GM21423 (cell line): Measurements from ENCODE around the gene ARID1B.

ENCODE experiments used
- ATAC-seq: cut with Tn5 transposase; IDR thresholded peaks from one replicate; pipeline ENCODE4 v1.9.1; 2021; ENCODE audit warnings: mild to moderate bottlenecking, moderate library complexity; ENCODE audit not compliant: unreplicated experiment

ARID1B gene

GRCh38 chr6:156850353-156850752 lies 73.2 kb downstream of the ARID1B start:
- ATAC-seq, result no peak

DNA sequence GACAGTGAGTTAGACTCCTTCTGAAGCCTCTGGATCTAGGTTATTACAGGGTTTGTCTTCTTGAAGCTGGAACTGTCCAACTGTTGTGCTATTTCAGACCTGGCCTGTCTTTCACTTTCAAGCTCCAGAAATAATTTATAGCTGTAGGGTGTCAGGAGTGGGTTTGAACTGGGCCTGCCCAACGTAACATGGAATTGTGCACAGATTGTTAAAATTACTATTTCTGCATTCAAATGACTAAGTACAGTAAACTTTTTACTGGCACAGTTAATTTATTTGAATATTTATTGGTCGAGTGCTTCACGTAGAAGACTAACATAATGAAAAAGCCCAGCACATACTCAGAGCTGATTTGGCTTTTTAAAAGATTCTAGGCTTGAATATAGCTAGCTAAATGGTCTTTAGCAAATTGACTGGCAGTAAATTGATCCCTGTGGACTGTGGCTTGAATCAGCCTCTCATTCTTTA lies 74.3 kb downstream of the ARID1B start:
- ATAC-seq, result no peak

GRCh38 chr6:156852147-156852857 lies 75.1 kb downstream of the ARID1B start:
- peak; percentile 61 for ATAC-seq

GRCh38 chr6:156852858-156853216 lies 75.7 kb downstream of the ARID1B start:
- no peak for ATAC-seq

DNA sequence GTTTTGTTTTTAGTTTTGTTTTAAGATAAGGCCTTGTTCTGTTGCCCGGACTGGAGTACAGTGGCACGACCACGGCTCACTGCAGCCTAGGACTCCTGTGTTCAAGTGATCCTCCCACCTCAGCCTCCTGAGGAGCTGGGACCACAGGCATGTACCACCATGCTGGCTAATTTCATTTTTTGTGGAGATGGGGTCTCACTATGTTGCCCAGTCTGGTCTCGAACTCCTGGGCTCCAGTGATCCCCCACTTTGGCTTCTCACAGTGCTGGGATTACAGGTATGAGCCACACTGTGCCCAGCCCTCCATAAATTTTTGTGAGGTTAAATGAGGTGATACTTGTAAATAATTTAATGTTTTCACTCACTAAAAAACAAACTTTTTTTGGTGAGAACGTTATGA lies 76.6 kb downstream of the ARID1B start:
- ATAC-seq, result no peak

GRCh38 chr6:156854466-156855161 lies 77.4 kb downstream of the ARID1B start:
- ATAC-seq, result no peak

DNA sequence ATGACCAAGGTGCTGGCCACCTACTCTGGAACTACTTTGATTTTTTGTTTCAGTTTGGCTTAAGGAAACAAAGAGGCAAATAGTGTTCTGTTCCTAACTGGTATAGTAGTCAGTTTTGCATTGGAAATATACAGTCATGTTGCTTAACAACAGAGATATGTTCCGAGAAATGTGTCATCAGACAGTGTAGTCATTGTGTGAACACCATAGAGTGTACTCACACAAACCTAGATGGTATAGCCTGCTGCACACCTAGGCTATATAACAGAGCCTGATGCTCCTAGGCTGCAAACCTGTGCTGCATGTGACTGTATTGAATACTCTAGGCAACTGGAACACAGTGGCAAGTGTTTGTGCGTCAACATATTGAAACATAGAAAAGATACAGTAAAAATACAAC lies 80.4 kb downstream of the ARID1B start:
- peak; percentile 43 for ATAC-seq

DNA sequence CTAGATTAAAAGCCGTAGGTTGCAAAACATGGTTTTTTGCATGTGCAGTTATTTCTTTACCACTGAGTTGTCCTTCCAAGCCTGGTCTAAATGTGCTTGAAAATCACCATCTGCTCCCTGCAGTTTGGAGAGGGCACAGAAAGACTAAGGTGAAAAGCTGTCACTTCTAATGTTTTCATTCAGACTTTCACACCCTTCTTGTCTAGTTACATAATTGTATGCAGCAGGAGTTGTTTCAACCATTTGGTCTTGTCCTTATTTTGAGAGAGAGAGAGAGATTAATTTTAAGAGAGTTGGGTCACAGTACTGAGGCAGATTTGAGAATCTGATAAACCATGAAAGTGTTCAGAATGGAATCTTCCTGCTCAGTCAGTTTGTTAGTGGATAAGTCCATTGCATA lies 82.5 kb downstream of the ARID1B start:
- no peak for ATAC-seq

DNA sequence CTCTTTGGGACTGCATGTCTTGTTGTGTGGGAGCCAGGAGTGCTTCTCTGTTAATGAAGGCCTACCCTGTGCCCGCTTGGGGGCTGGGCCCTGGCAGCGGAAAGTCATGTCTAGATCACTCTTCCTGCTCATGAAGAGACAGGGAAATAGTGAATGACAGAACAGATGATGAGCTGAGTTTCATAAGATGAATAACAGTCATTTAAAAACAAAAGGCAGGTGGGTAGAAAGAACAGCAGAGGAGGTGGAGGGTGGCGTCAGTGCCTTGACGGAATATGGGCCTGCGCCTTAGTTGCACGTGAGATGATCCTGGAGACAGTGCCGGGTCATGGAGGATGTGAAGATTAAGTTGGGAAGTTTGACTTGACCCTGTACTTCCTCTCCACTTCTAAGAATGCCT lies 85.5 kb downstream of the ARID1B start:
- ATAC-seq, result no peak

GRCh38 chr6:156863504-156863903 lies 86.3 kb downstream of the ARID1B start:
- ATAC-seq, result no peak

- ATAC-seq, result no peak
These were observed 87.4 kb downstream of the ARID1B start for GRCh38 chr6:156864557-156864956.

DNA sequence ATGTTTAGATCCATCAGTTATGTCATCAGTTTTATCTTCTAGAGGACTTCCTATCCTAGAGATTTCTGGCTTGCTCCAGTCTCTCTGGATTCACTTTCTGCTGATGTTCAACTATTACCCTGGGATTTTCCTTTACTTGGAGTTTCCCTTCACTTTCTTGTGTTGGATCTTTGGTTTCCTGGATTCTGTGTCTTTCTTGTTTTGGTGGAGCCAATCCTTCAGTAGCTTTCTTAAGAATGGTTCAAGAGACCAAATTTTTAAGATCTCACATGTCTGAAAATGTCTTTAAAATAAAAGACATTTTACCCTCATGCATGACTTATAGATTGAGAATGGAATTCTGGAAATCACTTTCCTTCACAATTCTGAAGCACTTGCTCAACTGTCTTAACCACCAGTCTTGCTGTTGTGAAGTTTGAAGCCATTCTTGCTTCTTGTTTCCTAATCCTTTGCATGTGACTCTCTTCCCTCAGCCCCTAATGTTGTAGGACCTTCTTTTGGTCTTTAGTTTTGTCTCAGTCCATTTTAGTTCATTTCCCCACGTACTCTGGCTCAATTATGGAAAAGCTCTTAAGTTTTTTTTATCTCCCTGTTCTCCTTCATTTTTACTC lies 87.9 kb downstream of the ARID1B start:
- ATAC-seq, result no peak

- peak; percentile 55 for ATAC-seq
These were observed 89.2 kb downstream of the ARID1B start for GRCh38 chr6:156866220-156867015.

DNA sequence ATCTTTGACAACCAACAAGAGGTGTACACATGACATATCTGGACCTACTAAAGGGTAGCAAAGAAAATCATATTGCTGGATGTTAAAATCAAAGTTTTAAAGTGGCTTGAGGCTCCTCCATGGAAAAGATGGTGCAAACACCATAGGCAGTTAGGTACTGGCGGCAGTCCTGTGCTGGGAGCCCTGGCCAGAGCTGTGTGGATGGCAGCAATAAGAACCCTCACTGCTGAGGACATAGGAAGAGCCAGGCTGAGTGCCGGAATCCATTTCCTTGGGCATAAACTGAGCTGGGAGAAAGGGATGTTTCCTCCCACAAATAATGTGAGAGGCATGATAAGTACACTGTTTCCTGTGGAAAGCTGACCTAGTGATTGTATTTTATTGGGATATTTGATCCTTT lies 89.9 kb downstream of the ARID1B start:
- no peak for ATAC-seq

GRCh38 chr6:156868385-156868784 lies 91.2 kb downstream of the ARID1B start:
- no peak for ATAC-seq

GRCh38 chr6:156869980-156870398 lies 92.8 kb downstream of the ARID1B start:
- ATAC-seq, result no peak

DNA sequence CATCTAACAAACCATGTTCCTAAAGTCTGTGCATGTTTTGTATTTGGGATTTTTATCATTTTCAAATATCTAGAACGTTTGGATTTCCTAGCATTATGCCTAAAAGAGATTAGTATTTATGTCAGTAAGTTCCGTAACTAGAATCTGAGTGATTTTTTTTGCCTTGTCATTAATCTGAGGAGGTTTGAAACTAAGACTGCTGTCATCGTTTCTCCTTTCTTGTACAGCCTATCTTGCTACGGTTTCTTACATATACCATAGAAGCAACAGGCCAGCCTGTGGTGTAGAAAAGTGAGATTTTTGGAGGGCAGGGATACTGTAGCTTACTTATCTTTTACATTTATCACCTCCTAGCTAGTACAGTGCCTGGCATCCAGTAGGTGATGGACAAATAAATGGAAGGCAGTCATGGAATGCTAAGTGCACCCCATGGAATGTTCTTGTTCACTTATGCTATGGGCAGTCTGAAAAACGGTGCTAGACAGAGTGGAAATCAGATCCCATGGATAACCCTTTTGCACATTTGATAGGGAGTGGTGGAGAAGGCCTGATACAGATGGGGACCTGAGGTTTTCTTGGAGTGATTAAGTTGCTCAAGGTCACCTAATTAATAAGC lies 93.9 kb downstream of the ARID1B start:
- ATAC-seq, result no peak

DNA sequence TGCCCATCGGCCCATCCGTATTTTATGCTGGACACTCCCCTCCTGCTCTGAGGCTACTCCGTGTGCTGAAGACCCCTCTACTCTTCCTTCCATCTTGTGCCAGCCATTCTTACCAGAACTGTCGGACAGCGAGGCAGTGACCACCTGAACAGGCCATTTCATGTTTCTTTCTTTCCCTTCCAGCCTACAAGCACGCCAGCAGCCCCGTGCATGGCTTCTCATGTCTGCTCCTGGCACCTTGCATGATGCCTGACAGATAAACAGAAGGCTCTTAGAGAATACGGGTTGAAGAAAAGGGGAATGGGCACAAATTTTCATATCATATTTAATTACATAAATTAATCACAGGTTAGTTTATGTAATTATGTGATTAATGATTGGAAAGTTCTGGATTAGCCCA lies 95.7 kb downstream of the ARID1B start:
- no peak for ATAC-seq

DNA sequence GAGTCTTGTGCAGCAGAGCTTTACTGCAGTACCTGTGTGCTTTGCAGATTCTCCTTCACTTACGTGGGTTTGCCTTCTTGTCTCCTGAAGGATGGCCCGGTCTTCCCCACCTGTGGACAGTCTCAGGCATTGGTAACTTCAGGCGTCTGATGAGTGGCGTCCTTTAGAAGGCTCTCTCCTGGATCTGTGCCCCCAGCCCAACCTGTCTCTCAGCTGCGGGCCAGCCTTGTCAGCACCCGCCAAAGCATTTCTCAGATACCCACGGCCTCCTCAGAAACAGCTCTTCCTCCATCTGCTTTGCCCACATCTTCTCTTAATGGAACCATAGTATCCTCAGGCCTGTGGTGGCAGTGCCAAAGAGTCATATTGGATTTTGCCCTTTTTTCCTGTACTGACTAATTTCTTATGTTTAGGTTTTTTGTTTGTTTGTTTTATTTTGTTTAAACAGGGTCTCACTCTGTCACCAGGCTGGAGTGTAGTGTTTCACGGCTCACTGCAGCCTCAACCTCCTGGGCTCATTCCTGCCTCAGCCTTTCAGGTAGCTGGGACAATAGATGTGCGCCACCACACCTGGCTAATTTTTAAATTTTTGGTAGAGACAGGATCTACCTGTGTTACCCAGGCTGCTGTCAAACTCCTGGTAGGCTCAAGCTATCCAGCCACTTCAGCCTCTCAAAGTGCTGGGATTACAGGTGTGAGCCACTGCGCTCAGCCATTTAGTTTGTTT lies 96.6 kb downstream of the ARID1B start:
- ATAC-seq, result no peak

DNA sequence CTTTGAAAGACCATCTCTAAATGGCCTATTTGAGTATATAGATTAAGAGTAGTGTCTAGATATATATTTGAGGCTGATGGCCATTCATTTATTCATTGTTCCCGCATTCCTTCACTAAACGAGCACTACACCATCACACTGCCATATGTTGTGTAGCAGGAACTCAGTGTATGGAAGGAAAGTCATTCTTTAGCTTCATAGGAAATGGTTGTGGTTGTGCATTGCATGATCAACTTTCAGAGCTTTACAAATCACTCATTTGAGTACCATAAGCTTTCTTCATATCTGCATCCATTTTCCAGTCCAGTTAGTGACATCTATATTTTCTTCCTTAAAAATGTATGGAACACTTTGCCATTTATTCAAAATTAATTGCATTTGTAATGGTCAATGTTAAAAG lies 97.9 kb downstream of the ARID1B start:
- no peak for ATAC-seq
